HuH-7.5 (cell line): ENCODE results near the gene PRPSAP2.

ENCODE experiments used
- DNase-seq: peaks from one replicate; pipeline ENCODE4 v3.0.0; 2011; ENCODE audit warnings: low spot score

Gene PRPSAP2

GRCh38 chr17:18962494-18962815, 104.5 kb downstream of the PRPSAP2 start:
- no peak for DNase-seq

- no peak for DNase-seq
These were observed 105.4 kb downstream of the PRPSAP2 start for GRCh38 chr17:18963126-18964017.

- no peak for DNase-seq
These were observed 106.1 kb downstream of the PRPSAP2 start for GRCh38 chr17:18964018-18964351.

GRCh38 chr17:18964550-18964949, 106.6 kb downstream of the PRPSAP2 start:
- no peak for DNase-seq

GRCh38 chr17:18965530-18966236, 107.8 kb downstream of the PRPSAP2 start:
- DNase-seq: no peak

- no peak for DNase-seq
These were observed 109.1 kb downstream of the PRPSAP2 start for GRCh38 chr17:18966831-18967624.

GRCh38 chr17:18967916-18968315, 110.0 kb downstream of the PRPSAP2 start:
- DNase-seq: no peak

- DNase-seq: no peak
These were observed 110.4 kb downstream of the PRPSAP2 start for GRCh38 chr17:18968345-18968744.

GRCh38 chr17:18968945-18969887, 111.3 kb downstream of the PRPSAP2 start:
- no peak for DNase-seq

GRCh38 chr17:18970582-18971480, 112.9 kb downstream of the PRPSAP2 start:
- DNase-seq: no peak

GRCh38 chr17:18971801-18972200, 113.9 kb downstream of the PRPSAP2 start:
- DNase-seq: no peak

- DNase-seq: no peak
These were observed 116.6 kb downstream of the PRPSAP2 start for GRCh38 chr17:18974407-18975149.

GRCh38 chr17:18975597-18975996, 117.7 kb downstream of the PRPSAP2 start:
- no peak for DNase-seq

- DNase-seq: no peak
These were observed 118.3 kb downstream of the PRPSAP2 start for GRCh38 chr17:18976201-18976600.

- DNase-seq: no peak
These were observed 119.1 kb downstream of the PRPSAP2 start for GRCh38 chr17:18977021-18977420.

- no peak for DNase-seq
These were observed 119.7 kb downstream of the PRPSAP2 start for GRCh38 chr17:18977646-18978045.

- DNase-seq: no peak
These were observed 120.1 kb downstream of the PRPSAP2 start for GRCh38 chr17:18978050-18978449.

GRCh38 chr17:18978655-18979054, 120.7 kb downstream of the PRPSAP2 start:
- DNase-seq: no peak
